DMS53 treated with DMSO at 0.1 percent for 48 hours (cell line): Measurements from ENCODE around the gene CARNS1.

Experiments
- DNase-seq: peaks from one replicate; lab custom pipeline; 2025; ENCODE audit not compliant: unreplicated experiment; lab: John Stamatoyannopoulos, UW

CARNS1 gene

GRCh38 chr11:67439321-67440228 lies 24.1 kb downstream of the CARNS1 start:
- peak; percentile 32 for DNase-seq

- DNase-seq: no peak
Measured at GRCh38 chr11:67440229-67441097, 25.0 kb downstream of the CARNS1 start.

- no peak for DNase-seq
Measured at GRCh38 chr11:67441098-67441563, 25.7 kb downstream of the CARNS1 start.

- no peak for DNase-seq
Measured at GRCh38 chr11:67441731-67442351, 26.4 kb downstream of the CARNS1 start.

- no peak for DNase-seq
Measured at GRCh38 chr11:67442504-67443404, 27.3 kb downstream of the CARNS1 start.

- DNase-seq: no peak
Measured at GRCh38 chr11:67445515-67445914, 30.0 kb downstream of the CARNS1 start.

- no peak for DNase-seq
Measured at GRCh38 chr11:67448220-67448609, 32.7 kb downstream of the CARNS1 start.

- peak; percentile 92 for DNase-seq
Measured at GRCh38 chr11:67449116-67449844, 33.8 kb downstream of the CARNS1 start.

- DNase-seq: no peak
Measured at GRCh38 chr11:67450796-67451657, 35.5 kb downstream of the CARNS1 start.

GRCh38 chr11:67451658-67451976 lies 36.1 kb downstream of the CARNS1 start:
- no peak for DNase-seq

GRCh38 chr11:67452141-67452952 lies 36.9 kb downstream of the CARNS1 start, which contains the start of gene GPR152:
Gene GPR152 (minus strand): TSS chr11:67452729. CDS start chr11:67452724, 5 bp downstream.
- peak; percentile 25 for DNase-seq

GRCh38 chr11:67453816-67454732 lies 38.6 kb downstream of the CARNS1 start:
- no peak for DNase-seq

- no peak for DNase-seq
Measured at GRCh38 chr11:67455054-67455453, 39.6 kb downstream of the CARNS1 start, which contains the start of gene CABP4. Gene CABP4 (plus strand): TSS chr11:67455354. CDS start chr11:67455424, 70 bp downstream.

GRCh38 chr11:67456068-67456705 lies 40.7 kb downstream of the CARNS1 start:
- no peak for DNase-seq

- no peak for DNase-seq
Measured at GRCh38 chr11:67457453-67457852, 42.0 kb downstream of the CARNS1 start.

- no peak for DNase-seq
Measured at GRCh38 chr11:67458266-67458665, 42.8 kb downstream of the CARNS1 start.
